GM18517 (cell line): ENCODE data around the gene CCM2L.

Source experiments
- ATAC-seq: cut with Tn5 transposase; IDR thresholded peaks from one replicate; pipeline ENCODE4 v1.9.1; 2021; ENCODE audit warnings: mild to moderate bottlenecking, moderate library complexity; ENCODE audit not compliant: unreplicated experiment

CCM2L gene

GRCh38 chr20:31991339-31991705 is 18.9 kb upstream of the CCM2L start:
- ATAC-seq = no peak

- no peak for ATAC-seq
Measured at GRCh38 chr20:31992086-31992485, 18.2 kb upstream of the CCM2L start.

- ATAC-seq = no peak
Measured at GRCh38 chr20:31996996-31997395, 13.2 kb upstream of the CCM2L start.

- no peak for ATAC-seq
Measured at GRCh38 chr20:31998246-31998645, 12.0 kb upstream of the CCM2L start.

GRCh38 chr20:32003325-32003724 is 6.9 kb upstream of the CCM2L start:
- no peak for ATAC-seq

- ATAC-seq = no peak
Measured at GRCh38 chr20:32004963-32005362, 5.3 kb upstream of the CCM2L start.

- ATAC-seq = no peak
Measured at GRCh38 chr20:32006053-32006452, 4.2 kb upstream of the CCM2L start.

GRCh38 chr20:32006841-32007786 is 3.1 kb upstream of the CCM2L start:
- ATAC-seq = no peak

- ATAC-seq = no peak
Measured at GRCh38 chr20:32007787-32008616, 2.2 kb upstream of the CCM2L start.

GRCh38 chr20:32009564-32009963 is 674 bp upstream of the CCM2L start:
- ATAC-seq = no peak

GRCh38 chr20:32010666-32011065 is 428 bp downstream of the CCM2L start:
- ATAC-seq = no peak

- no peak for ATAC-seq
Measured at GRCh38 chr20:32012159-32012688, 2.0 kb downstream of the CCM2L start.

- ATAC-seq = no peak
Measured at GRCh38 chr20:32013326-32013725, 3.1 kb downstream of the CCM2L start.

- ATAC-seq = no peak
Measured at GRCh38 chr20:32017711-32018251, 7.5 kb downstream of the CCM2L start.

GRCh38 chr20:32018269-32019155 is 8.3 kb downstream of the CCM2L start:
- ATAC-seq = no peak

- ATAC-seq = no peak
Measured at GRCh38 chr20:32019156-32019510, 8.9 kb downstream of the CCM2L start.

GRCh38 chr20:32019563-32020463 is 9.6 kb downstream of the CCM2L start:
- no peak for ATAC-seq

- ATAC-seq = no peak
Measured at GRCh38 chr20:32021091-32021490, 10.9 kb downstream of the CCM2L start.

- no peak for ATAC-seq
Measured at GRCh38 chr20:32024683-32025295, 14.6 kb downstream of the CCM2L start.
